GM18858 (cell line): Measurements from ENCODE around the gene ADARB2.

Source experiments
- ATAC-seq: cut with Tn5 transposase; IDR thresholded peaks from one replicate; pipeline ENCODE4 v1.9.1; 2021; ENCODE audit not compliant: unreplicated experiment

ADARB2 gene

GRCh38 chr10:1598393-1599153 lies 138.8 kb downstream of the ADARB2 start:
- ATAC-seq = no peak

- ATAC-seq = no peak
Observed at GRCh38 chr10:1597370-1598146, 139.8 kb downstream of the ADARB2 start.

- no peak for ATAC-seq
Observed at GRCh38 chr10:1596482-1597099, 140.7 kb downstream of the ADARB2 start.

GRCh38 chr10:1595726-1596125 lies 141.6 kb downstream of the ADARB2 start:
- ATAC-seq = no peak

- no peak for ATAC-seq
Observed at GRCh38 chr10:1595242-1595600, 142.1 kb downstream of the ADARB2 start.

- ATAC-seq = no peak
Observed at GRCh38 chr10:1594372-1595241, 142.7 kb downstream of the ADARB2 start.

- ATAC-seq = no peak
Observed at GRCh38 chr10:1591742-1592141, 145.6 kb downstream of the ADARB2 start.

- ATAC-seq = no peak
Observed at GRCh38 chr10:1591045-1591444, 146.3 kb downstream of the ADARB2 start.

GRCh38 chr10:1589257-1589656 lies 148.1 kb downstream of the ADARB2 start:
- ATAC-seq = no peak

GRCh38 chr10:1582739-1583138 lies 154.6 kb downstream of the ADARB2 start:
- ATAC-seq = no peak

- ATAC-seq = no peak
Observed at GRCh38 chr10:1581189-1581588, 156.1 kb downstream of the ADARB2 start.

GRCh38 chr10:1579671-1580070 lies 157.7 kb downstream of the ADARB2 start:
- ATAC-seq = no peak

- no peak for ATAC-seq
Observed at GRCh38 chr10:1579141-1579491, 158.2 kb downstream of the ADARB2 start.

GRCh38 chr10:1578392-1579140 lies 158.8 kb downstream of the ADARB2 start:
- no peak for ATAC-seq

GRCh38 chr10:1577945-1578344 lies 159.4 kb downstream of the ADARB2 start:
- no peak for ATAC-seq

GRCh38 chr10:1577373-1577770 lies 160.0 kb downstream of the ADARB2 start:
- no peak for ATAC-seq

GRCh38 chr10:1576467-1577372 lies 160.6 kb downstream of the ADARB2 start:
- no peak for ATAC-seq

GRCh38 chr10:1575481-1576244 lies 161.7 kb downstream of the ADARB2 start:
- ATAC-seq = no peak

- no peak for ATAC-seq
Observed at GRCh38 chr10:1574719-1575118, 162.6 kb downstream of the ADARB2 start.
